Lung (tissue), 13 donors: ENCODE data around the gene FRYL. TPM values are rescaled to one million over a fixed set of nuclear protein-coding genes. Genes with fewer than 3 reads are reported as not detected.

Experiments
- ATAC-seq: fragments of 200-7000 bp; cut with Tn5 transposase; one replicate; pipeline ENCODE4 v1.9.1; 2020; ENCODE audit warnings: moderate number of reproducible peaks; ENCODE audit not compliant: insufficient read depth, low FRiP score
- DNase-seq, 3 donors: peaks; one replicate each; pipeline ENCODE4 v3.0.0-alpha.2; 2013 to 2017
- H3K27ac ChIP-seq, 2 donors: one replicate each; pipeline ENCODE4 v1.5.1; 2013; ENCODE audit warnings: mild to moderate bottlenecking in 2 of 2, moderate library complexity in 2 of 2, control low read depth in 1 of 2, inconsistent platforms in 1 of 2, low read depth in 1 of 2, low read length in 1 of 2
- H3K27me3 ChIP-seq, 3 donors: one replicate each; pipeline ENCODE4 v1.5.1; 2013; ENCODE audit warnings: low read length in 2 of 3; ENCODE audit not compliant: control insufficient read depth in 3 of 3, insufficient read depth in 3 of 3
- H3K36me3 ChIP-seq, 4 donors: one replicate each; pipeline ENCODE4 v1.5.1; 2013; ENCODE audit warnings: low read length in 4 of 4, mild to moderate bottlenecking in 1 of 4, moderate library complexity in 1 of 4; ENCODE audit not compliant: control insufficient read depth in 4 of 4, insufficient read depth in 4 of 4
- H3K4me1 ChIP-seq, 5 donors: one replicate each; pipeline ENCODE4 v1.5.1; 2013; ENCODE audit warnings: low read length in 5 of 5, mild to moderate bottlenecking in 2 of 5, moderate library complexity in 1 of 5; ENCODE audit not compliant: control insufficient read depth in 5 of 5, insufficient read depth in 5 of 5
- H3K4me3 ChIP-seq: one replicate; pipeline ENCODE4 v1.5.1; 2013; ENCODE audit warnings: mild to moderate bottlenecking, control low read depth, moderate library complexity
- H3K9ac ChIP-seq, 2 donors: one replicate each; pipeline ENCODE4 v1.5.1; 2013; ENCODE audit warnings: low read length in 2 of 2, control low read depth in 1 of 2; ENCODE audit not compliant: insufficient read depth in 1 of 2
- H3K9me3 ChIP-seq, 4 donors: one replicate each; pipeline ENCODE4 v1.5.1; 2013; ENCODE audit warnings: low read length in 3 of 4, mild to moderate bottlenecking in 1 of 4, moderate library complexity in 1 of 4; ENCODE audit not compliant: control insufficient read depth in 4 of 4, insufficient read depth in 3 of 4
- WGBS, 2 donors: extraction: QIAGEN DNeasy Blood & Tissue Kit; methylation state at CpG; one replicate each; pipeline ENCODE4 v1.1.7; 2013; 5-methylcytosine and 5-hydroxymethylcytosine counted together
- polyA plus RNA-seq, 2 donors: library from polyadenylated mRNA; stranded (reverse); fragments of 200-250 nt; gene quantifications; one replicate each; pipeline ENCODE4 v1.2.1, GENCODE V29; 2013
- small RNA-seq: library from RNA; depleted of rRNA; stranded (forward); fragments of <200 nt; gene quantifications from one replicate; pipeline ENCODE3, GENCODE V24; 2014; ENCODE audit warnings: low replicate concordance
- total RNA-seq, 2 donors: library from RNA; depleted of rRNA in 1 of 2; stranded (reverse); fragments of >200 nt in 1 of 2; gene quantifications; one replicate each; pipeline ENCODE4 v1.2.1, GENCODE V29; 2014 to 2021
- TF ChIP-seq, protein P1 (sequence below): IDR thresholded peaks from 2 replicates; pipeline ENCODE4 v1.5.1; 2012; ENCODE audit warnings: mild to moderate bottlenecking; ENCODE audit errors: control extremely low read depth, extremely low read depth
- donor health status: control.
- donor health status: control.
- donor health status: Bipolar disorder and iron deficiency.
- donor health status: healthy.
- donor health status: DM: yes; HTN: yes; CAD: no.

Gene FRYL
- total and polyA plus RNA-seq, 4 donors = 12.6 to 188 (median 31.7) TPM

DNA sequence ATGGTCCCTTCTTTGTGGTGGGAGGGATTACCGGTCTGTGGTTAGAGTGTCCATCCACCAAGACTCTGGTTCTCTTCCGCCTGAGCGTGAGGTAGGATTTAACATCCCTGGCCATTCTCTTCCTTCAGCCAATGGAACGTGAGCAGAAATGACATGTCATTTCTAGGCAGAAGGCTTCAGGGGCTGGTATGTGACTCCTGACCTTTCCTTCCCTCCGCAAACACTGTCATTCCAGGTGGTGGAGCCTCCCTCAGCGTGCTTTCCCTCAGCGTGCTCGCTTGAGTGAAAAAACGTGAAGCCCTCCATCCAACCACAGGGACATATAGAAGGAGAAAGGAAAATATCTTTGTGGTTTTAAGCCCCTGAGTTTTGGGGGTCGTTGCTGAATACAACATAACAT is 330.9 kb downstream of the FRYL start:
- H3K9ac ChIP-seq = no peak overlapping the region
- no peaks in the 10 kb centered on the region for H3K36me3 ChIP-seq
- WGBS, 2 donors = 93 to 94% methylated on average over 10 of the region's 10 CpGs
- no peak for DNase-seq
- ATAC-seq = no peak
- H3K27ac ChIP-seq = no peak overlapping the region
- no peaks in the 10 kb centered on the region for H3K9me3 ChIP-seq
- H3K4me3 ChIP-seq = no peak overlapping the region
- H3K4me1 ChIP-seq = no peaks in the 10 kb centered on the region
- no peaks in the 10 kb centered on the region for H3K27me3 ChIP-seq
- TF ChIP-seq, protein P1, sequence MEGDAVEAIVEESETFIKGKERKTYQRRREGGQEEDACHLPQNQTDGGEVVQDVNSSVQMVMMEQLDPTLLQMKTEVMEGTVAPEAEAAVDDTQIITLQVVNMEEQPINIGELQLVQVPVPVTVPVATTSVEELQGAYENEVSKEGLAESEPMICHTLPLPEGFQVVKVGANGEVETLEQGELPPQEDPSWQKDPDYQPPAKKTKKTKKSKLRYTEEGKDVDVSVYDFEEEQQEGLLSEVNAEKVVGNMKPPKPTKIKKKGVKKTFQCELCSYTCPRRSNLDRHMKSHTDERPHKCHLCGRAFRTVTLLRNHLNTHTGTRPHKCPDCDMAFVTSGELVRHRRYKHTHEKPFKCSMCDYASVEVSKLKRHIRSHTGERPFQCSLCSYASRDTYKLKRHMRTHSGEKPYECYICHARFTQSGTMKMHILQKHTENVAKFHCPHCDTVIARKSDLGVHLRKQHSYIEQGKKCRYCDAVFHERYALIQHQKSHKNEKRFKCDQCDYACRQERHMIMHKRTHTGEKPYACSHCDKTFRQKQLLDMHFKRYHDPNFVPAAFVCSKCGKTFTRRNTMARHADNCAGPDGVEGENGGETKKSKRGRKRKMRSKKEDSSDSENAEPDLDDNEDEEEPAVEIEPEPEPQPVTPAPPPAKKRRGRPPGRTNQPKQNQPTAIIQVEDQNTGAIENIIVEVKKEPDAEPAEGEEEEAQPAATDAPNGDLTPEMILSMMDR = no peak

Small RNA genes within 50 kb of the gene (small RNA-seq; reads per million reads assigned to genes)
- 0.37 reads per million, percentile 46 among the genes with 10 or more reads in this experiment for gene RNU5E-3P

Other genes starting within 250 kb of the FRYL start
- 100 to 1,000 TPM; 106 to 120 TPM for gene OCIAD1, start 50.8 kb upstream of the FRYL start, total RNA-seq
- gene OCIAD1, start 50.8 kb upstream of the FRYL start, polyA plus RNA-seq = 100 to 1,000 TPM; 116 to 118 TPM
- 10 to 100 TPM; 13.1 to 35.8 TPM for gene OCIAD2, start 126.5 kb upstream of the FRYL start, total RNA-seq
- 10 to 100 TPM; 36.1 to 56.3 TPM for gene OCIAD2, start 126.5 kb upstream of the FRYL start, polyA plus RNA-seq
- gene CWH43, start 206.0 kb upstream of the FRYL start, total RNA-seq = 1 to 10 TPM; 1.5 to 4.2 TPM
- under 1 TPM; 0.65 to 0.79 TPM for gene CWH43, start 206.0 kb upstream of the FRYL start, polyA plus RNA-seq